Aorta (tissue), 5 donors: Measurements from ENCODE around the gene GOLPH3L. TPM values are rescaled to one million over a fixed set of nuclear protein-coding genes. Genes with fewer than 3 reads are reported as not detected.
"Not testable (repeated sequence)": the region's sequence is repeated elsewhere in the genome, so short reads cannot be mapped to it uniquely, and the experiment has no call there.

Experiments used
- ATAC-seq: fragments of 200-7000 bp; cut with Tn5 transposase; one replicate; pipeline ENCODE4 v1.9.1; 2022; ENCODE audit warnings: moderate library complexity; ENCODE audit not compliant: low FRiP score
- DNase-seq, 2 donors: peaks; one replicate each; pipeline ENCODE4 v3.0.0-alpha.2; 2020
- H3K27ac ChIP-seq, 2 donors: one replicate each; pipeline ENCODE4 v1.5.1; 2013; ENCODE audit warnings: low read length in 2 of 2, mild to moderate bottlenecking in 2 of 2, moderate library complexity in 2 of 2, control low read depth in 1 of 2, inconsistent platforms in 1 of 2, low read depth in 1 of 2
- H3K27me3 ChIP-seq, 2 donors: one replicate each; pipeline ENCODE4 v1.6.1; 2013; ENCODE audit warnings: control low read depth in 1 of 2, low read length in 1 of 2, mild to moderate bottlenecking in 1 of 2, moderate library complexity in 1 of 2; ENCODE audit not compliant: insufficient read depth in 2 of 2, control insufficient read depth in 1 of 2
- H3K36me3 ChIP-seq, 2 donors: one replicate each; pipeline ENCODE4 v1.6.1; 2013; ENCODE audit warnings: control low read depth in 1 of 2, low read length in 1 of 2, mild to moderate bottlenecking in 1 of 2; ENCODE audit not compliant: insufficient read depth in 2 of 2, control insufficient read depth in 1 of 2
- H3K4me1 ChIP-seq, 2 donors: one replicate each; pipeline ENCODE4 v1.6.1; 2013; ENCODE audit warnings: low read length in 2 of 2, control low read depth in 1 of 2, mild to moderate bottlenecking in 1 of 2, moderate library complexity in 1 of 2; ENCODE audit not compliant: insufficient read depth in 2 of 2, control insufficient read depth in 1 of 2
- H3K4me3 ChIP-seq, 2 donors: one replicate each; pipeline ENCODE4 v1.5.1; 2013; ENCODE audit warnings: low read length in 2 of 2, control low read depth in 1 of 2, mild to moderate bottlenecking in 1 of 2
- H3K9me3 ChIP-seq: one replicate; pipeline ENCODE4 v1.6.1; 2013; ENCODE audit warnings: mild to moderate bottlenecking, low read length; ENCODE audit not compliant: control insufficient read depth
- WGBS, 2 donors: extraction: QIAGEN DNeasy Blood & Tissue Kit; methylation state at CpG; one replicate each; pipeline ENCODE4 v1.1.7; 2013; 5-methylcytosine and 5-hydroxymethylcytosine counted together
- intact Hi-C, 2 donors: fragments of 100-400 bp; cut with DNase I; formaldehyde crosslinking; loops; one replicate each; pipeline versions ENCODE4 v1.14.2 to v1.15.0; 2022
- polyA plus RNA-seq, 2 donors: library from polyadenylated mRNA; stranded (reverse); fragments of 200-250 nt; gene quantifications; one replicate each; pipeline ENCODE4 v1.2.3, GENCODE V29; 2013
- total RNA-seq, 2 donors: library from RNA; stranded (reverse); fragmentation: NEBNext Ultra II Directional; extraction: Animal tissue kit (Norgen Biotek cat#: 25700); gene quantifications; one replicate each; pipeline ENCODE4 v1.2.1, GENCODE V29; 2021
- donor health status: healthy with polysubstance abuse.
- donor health status: Bipolar disorder and iron deficiency.
- donor health status: DM: no; HTN: no; CAD: no.
- donor health status: DM: no; HTN: no; CAD: no.
- donor health status: DM: yes; HTN: yes; CAD: no.

Gene GOLPH3L
- total and polyA plus RNA-seq, 4 donors, result 15.8 to 27.6 (median 20.4) TPM

GRCh38 chr1:150678988-150679387, 18.0 kb downstream of the GOLPH3L start:
- Histone ChIP-seq H3K9me3 (no peaks in the 10 kb centered on the region), H3K4me3 (no peak overlapping the region), H3K36me3 (no peaks in the 10 kb centered on the region), H3K27me3 (no peaks in the 10 kb centered on the region), H3K27ac (no peak overlapping the region), H3K4me1 (no peaks in the 10 kb centered on the region)
- DNase-seq (no peak), ATAC-seq (no peak)
- intact Hi-C loops, result no loop called here
- 94 to 99% methylated on average over 1 of the region's 1 CpG for WGBS, 2 donors

DNA sequence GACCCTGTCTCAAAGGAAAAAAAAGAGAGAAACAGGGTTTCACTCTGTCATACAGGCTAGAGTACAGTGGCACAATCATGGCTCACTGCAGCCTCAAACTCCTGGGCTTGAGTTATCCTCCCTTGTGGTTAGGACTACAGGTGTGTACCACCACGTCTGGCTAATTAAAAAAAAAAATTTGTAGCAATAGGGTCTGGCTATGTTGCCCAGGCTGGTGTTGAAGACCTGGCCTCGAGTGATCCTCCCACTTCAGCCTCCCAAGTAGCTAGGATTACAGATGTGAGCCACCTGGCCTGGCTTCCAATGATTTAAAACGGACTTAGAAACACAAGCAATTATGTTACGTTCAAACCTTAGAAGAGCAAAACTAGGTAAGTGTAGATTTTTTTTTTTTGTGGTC, 22.1 kb downstream of the GOLPH3L start:
- Histone ChIP-seq H3K27ac (no peak overlapping the region), H3K36me3 (no peaks in the 10 kb centered on the region), H3K4me1 (no peaks in the 10 kb centered on the region), H3K4me3 (no peak overlapping the region), H3K9me3 (no peaks in the 10 kb centered on the region), H3K27me3 (no peaks in the 10 kb centered on the region)
- WGBS, 2 donors, result 94 to 98% methylated on average over 4 of the region's 4 CpGs
- ATAC-seq, result no peak
- DNase-seq, result no peak
- intact Hi-C loops, result no loop called here

DNA sequence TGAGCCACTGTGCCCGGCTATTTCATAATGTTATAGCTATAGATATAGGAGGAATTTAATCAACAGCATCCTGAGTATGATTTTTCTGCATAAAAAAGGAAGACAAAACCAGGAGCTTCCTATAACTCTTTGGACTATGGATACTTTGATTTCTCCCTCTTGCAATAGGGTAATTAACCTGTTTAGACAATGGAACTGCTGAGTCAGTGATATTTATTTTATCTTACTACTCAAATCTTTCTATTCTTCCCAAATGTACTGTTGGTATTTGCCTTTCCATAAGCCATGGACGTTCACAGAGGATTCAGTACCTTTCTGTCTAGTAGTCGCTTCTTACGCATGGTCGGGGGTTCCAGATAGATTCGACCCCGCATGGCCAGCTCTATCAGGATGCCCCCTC, 33.6 kb downstream of the GOLPH3L start:
- no peaks in the 10 kb centered on the region for H3K9me3 ChIP-seq
- H3K27ac ChIP-seq, result no peak overlapping the region
- DNase-seq, result no peak
- 89 to 96% methylated on average over 7 of the region's 7 CpGs for WGBS, 2 donors
- H3K4me3 ChIP-seq, result no peak overlapping the region
- H3K36me3 ChIP-seq, result peaks cover 0 to 2% of the 10 kb centered on the region in 2 donors
- H3K4me1 ChIP-seq, result no peaks in the 10 kb centered on the region
- intact Hi-C loops, result no loop called here
- no peak for ATAC-seq
- H3K27me3 ChIP-seq, result no peaks in the 10 kb centered on the region

DNA sequence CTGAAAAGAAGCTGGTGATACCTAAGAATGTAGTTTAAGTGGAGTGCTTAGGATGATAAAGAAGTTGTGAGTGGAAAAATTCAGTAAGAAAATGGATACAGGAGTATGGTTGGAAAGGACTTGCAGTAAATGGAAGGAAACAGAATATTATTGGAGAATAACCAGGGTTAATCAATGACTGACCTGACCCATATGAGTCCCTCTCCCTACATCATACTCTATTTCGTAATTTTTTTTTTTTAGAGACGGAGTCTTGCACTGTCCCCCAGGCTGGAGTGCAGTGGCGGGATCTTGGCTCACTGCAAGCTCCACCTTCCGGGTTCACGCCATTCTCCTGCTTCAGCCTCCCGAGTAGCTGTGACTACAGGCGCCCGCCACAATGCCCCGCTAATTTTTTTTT, 34.1 kb downstream of the GOLPH3L start:
- Histone ChIP-seq H3K4me3 (no peak overlapping the region), H3K27me3 (no peaks in the 10 kb centered on the region), H3K9me3 (no peaks in the 10 kb centered on the region), H3K4me1 (no peaks in the 10 kb centered on the region), H3K36me3 (peaks cover 0 to 2% of the 10 kb centered on the region in 2 donors), H3K27ac (no peak overlapping the region)
- intact Hi-C loops, result no loop called here
- ATAC-seq (no peak), DNase-seq (no peak)
- 98% methylated on average over 9 of the region's 9 CpGs for WGBS, 2 donors

GRCh38 chr1:150661156-150661555, 35.8 kb downstream of the GOLPH3L start:
- Histone ChIP-seq H3K27me3 (no peaks in the 10 kb centered on the region), H3K27ac (no peak overlapping the region), H3K4me1 (no peaks in the 10 kb centered on the region), H3K36me3 (peaks cover 0 to 2% of the 10 kb centered on the region in 2 donors), H3K4me3 (no peak overlapping the region), H3K9me3 (no peaks in the 10 kb centered on the region)
- DNase-seq, result no peak
- 92 to 94% methylated on average over 5 of the region's 5 CpGs for WGBS, 2 donors
- ATAC-seq, result no peak
- intact Hi-C loops, result no loop called here

- H3K9me3 ChIP-seq, result no peaks in the 10 kb centered on the region
- WGBS, 2 donors, result 87 to 99% methylated on average over 4 of the region's 4 CpGs
- no peaks in the 10 kb centered on the region for H3K4me1 ChIP-seq
- ATAC-seq (no peak), DNase-seq (no peak)
- H3K27me3 ChIP-seq, result no peaks in the 10 kb centered on the region
- intact Hi-C loops, result no loop called here
- H3K27ac ChIP-seq, result no peak overlapping the region
- H3K36me3 ChIP-seq, result peaks cover 0 to 2% of the 10 kb centered on the region in 2 donors
- no peak overlapping the region for H3K4me3 ChIP-seq
Measured at GRCh38 chr1:150660584-150660983, 36.4 kb downstream of the GOLPH3L start.

DNA sequence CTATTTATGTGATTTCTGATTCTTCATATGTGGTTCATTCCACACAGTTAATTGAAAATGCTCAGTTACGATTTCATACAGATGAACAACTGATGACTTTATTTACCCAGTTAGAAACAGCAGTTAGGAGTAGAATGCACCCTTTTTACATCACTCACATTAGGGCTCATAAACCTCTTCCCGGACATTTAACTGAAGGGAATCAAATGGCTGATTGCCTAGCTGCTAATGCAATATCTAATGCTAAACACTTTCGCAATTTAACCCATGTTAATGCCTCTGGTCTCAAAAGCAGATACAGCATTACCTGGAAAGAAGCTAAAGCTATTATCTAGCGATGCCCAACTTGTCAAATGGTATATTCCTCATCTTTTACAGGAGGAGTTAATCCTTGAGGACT, 39.9 kb downstream of the GOLPH3L start:
- H3K4me1 ChIP-seq, H3K27me3 ChIP-seq, intact Hi-C loops, H3K36me3 ChIP-seq, H3K9me3 ChIP-seq, DNase-seq, H3K4me3 ChIP-seq, ATAC-seq, H3K27ac ChIP-seq: not testable (repeated sequence)
- WGBS, 2 donors, result 92 to 96% methylated on average over 4 of the region's 4 CpGs

- H3K4me1 ChIP-seq, H3K27ac ChIP-seq, DNase-seq, H3K9me3 ChIP-seq, H3K27me3 ChIP-seq, H3K4me3 ChIP-seq, H3K36me3 ChIP-seq, ATAC-seq, intact Hi-C loops: not testable (repeated sequence)
- WGBS, 2 donors, result 90 to 92% methylated on average over 10 of the region's 10 CpGs
Measured at GRCh38 chr1:150654635-150655034, 42.3 kb downstream of the GOLPH3L start.

GRCh38 chr1:150650193-150650592, 46.8 kb downstream of the GOLPH3L start:
- H3K36me3 ChIP-seq, result peaks cover 0 to 5% of the 10 kb centered on the region in 2 donors
- ATAC-seq, result peak; percentile 33

More at GRCh38 chr1:150650193-150650592, 46.8 kb downstream of the GOLPH3L start:
- intact Hi-C loops, result no loop called here
- H3K27me3 ChIP-seq, result no peaks in the 10 kb centered on the region
- WGBS, 2 donors, result 78 to 82% methylated on average over 1 of the region's 1 CpG
- no peaks in the 10 kb centered on the region for H3K9me3 ChIP-seq
- H3K4me3 ChIP-seq, result no peak overlapping the region
- H3K27ac ChIP-seq, result no peak overlapping the region
- H3K4me1 ChIP-seq, result no peaks in the 10 kb centered on the region
- no peak for DNase-seq
